Renal pelvis (tissue), 12 donors: ENCODE results near the gene NUP43. TPM values are rescaled to one million over a fixed set of nuclear protein-coding genes. Genes with fewer than 3 reads are reported as not detected.
A peak's percentile ranks its signal among the peaks of the same experiment; 100 is the strongest.
"Not testable (repeated sequence)": the region's sequence is repeated elsewhere in the genome, so short reads cannot be mapped to it uniquely, and the experiment has no call there.

Experiments
- DNase-seq: peaks from one replicate; pipeline ENCODE4 v3.0.0-alpha.2; 2013
- long read RNA-seq, 16 experiments: transcript quantifications; one replicate each; lab custom pipeline, GENCODE V29; 2026
- polyA plus RNA-seq, 3 donors: library from polyadenylated mRNA; unstranded; fragments of 120-200 nt; gene quantifications; one replicate each; pipeline ENCODE4 v1.2.1, GENCODE V29; 2013; ENCODE audit not compliant: insufficient read length in 3 of 3

NUP43 gene, protein sequence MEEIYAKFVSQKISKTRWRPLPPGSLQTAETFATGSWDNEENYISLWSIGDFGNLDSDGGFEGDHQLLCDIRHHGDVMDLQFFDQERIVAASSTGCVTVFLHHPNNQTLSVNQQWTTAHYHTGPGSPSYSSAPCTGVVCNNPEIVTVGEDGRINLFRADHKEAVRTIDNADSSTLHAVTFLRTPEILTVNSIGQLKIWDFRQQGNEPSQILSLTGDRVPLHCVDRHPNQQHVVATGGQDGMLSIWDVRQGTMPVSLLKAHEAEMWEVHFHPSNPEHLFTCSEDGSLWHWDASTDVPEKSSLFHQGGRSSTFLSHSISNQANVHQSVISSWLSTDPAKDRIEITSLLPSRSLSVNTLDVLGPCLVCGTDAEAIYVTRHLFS
- polyA plus RNA-seq: 10 to 100 TPM; 37.7 to 46.5 (median 44.1) TPM
- long read RNA-seq, donor 1, partial matches to known transcripts: 50 of 173 reads
- long read RNA-seq, donor 1, other reads (novel, unspliced or antisense): 120 of 173 reads
- long read RNA-seq, donor 2, transcript NUP43-201 (8 exons, 3,874 nt): major isoform, 10 of 215 reads
- long read RNA-seq, donor 2, partial matches to known transcripts: 103 of 215 reads
- long read RNA-seq, donor 2, other reads (novel, unspliced or antisense): 102 of 215 reads
- long read RNA-seq, donor 3, transcript NUP43-201 (8 exons, 3,874 nt): major isoform, 8 of 13 reads
- long read RNA-seq, donor 3, partial matches to known transcripts: 5 of 13 reads
- long read RNA-seq, donor 3, other reads (novel, unspliced or antisense): 0 of 13 reads
- long read RNA-seq, donor 4, partial matches to known transcripts: 5 of 9 reads
- long read RNA-seq, donor 4, other reads (novel, unspliced or antisense): 0 of 9 reads
- long read RNA-seq, donor 5, transcript NUP43-201 (8 exons, 3,874 nt): major isoform, 6 of 6 reads
- long read RNA-seq, donor 5, partial matches to known transcripts: 0 of 6 reads
- long read RNA-seq, donor 5, other reads (novel, unspliced or antisense): 0 of 6 reads
- long read RNA-seq, donor 6, transcript NUP43-201 (8 exons, 3,874 nt): major isoform, 6 of 118 reads
- long read RNA-seq, donor 6, partial matches to known transcripts: 74 of 118 reads
- long read RNA-seq, donor 6, other reads (novel, unspliced or antisense): 38 of 118 reads
- long read RNA-seq, donor 7, transcript NUP43-201 (8 exons, 3,874 nt): major isoform, 7 of 20 reads
- long read RNA-seq, donor 7, partial matches to known transcripts: 13 of 20 reads
- long read RNA-seq, donor 7, other reads (novel, unspliced or antisense): 0 of 20 reads
- long read RNA-seq, donor 8: 0 reads
- long read RNA-seq, donor 9, transcript NUP43-201 (8 exons, 3,874 nt): major isoform, 9 of 16 reads
- long read RNA-seq, donor 9, partial matches to known transcripts: 7 of 16 reads
- long read RNA-seq, donor 9, other reads (novel, unspliced or antisense): 0 of 16 reads
- long read RNA-seq, donor 10, transcript NUP43-201 (8 exons, 3,874 nt): major isoform, 6 of 11 reads
- long read RNA-seq, donor 10, partial matches to known transcripts: 5 of 11 reads
- long read RNA-seq, donor 10, other reads (novel, unspliced or antisense): 0 of 11 reads
- long read RNA-seq, donor 11, partial matches to known transcripts: 0 of 5 reads
- long read RNA-seq, donor 11, other reads (novel, unspliced or antisense): 0 of 5 reads
- long read RNA-seq, donor 12, transcript NUP43-201 (8 exons, 3,874 nt): major isoform, 5 of 12 reads
- long read RNA-seq, donor 12, partial matches to known transcripts: 6 of 12 reads
- long read RNA-seq, donor 12, other reads (novel, unspliced or antisense): 0 of 12 reads
- long read RNA-seq, donor 13, partial matches to known transcripts: 15 of 19 reads
- long read RNA-seq, donor 13, other reads (novel, unspliced or antisense): 0 of 19 reads
- long read RNA-seq, donor 14, transcript NUP43-201 (8 exons, 3,874 nt): major isoform, 8 of 331 reads
- long read RNA-seq, donor 14, partial matches to known transcripts: 218 of 331 reads
- long read RNA-seq, donor 14, other reads (novel, unspliced or antisense): 105 of 331 reads
- long read RNA-seq, donor 15, partial matches to known transcripts: 0 of 3 reads
- long read RNA-seq, donor 15, other reads (novel, unspliced or antisense): 0 of 3 reads
- long read RNA-seq, donor 16, transcript NUP43-201 (8 exons, 3,874 nt): major isoform, 7 of 7 reads
- long read RNA-seq, donor 16, partial matches to known transcripts: 0 of 7 reads
- long read RNA-seq, donor 16, other reads (novel, unspliced or antisense): 0 of 7 reads

DNA sequence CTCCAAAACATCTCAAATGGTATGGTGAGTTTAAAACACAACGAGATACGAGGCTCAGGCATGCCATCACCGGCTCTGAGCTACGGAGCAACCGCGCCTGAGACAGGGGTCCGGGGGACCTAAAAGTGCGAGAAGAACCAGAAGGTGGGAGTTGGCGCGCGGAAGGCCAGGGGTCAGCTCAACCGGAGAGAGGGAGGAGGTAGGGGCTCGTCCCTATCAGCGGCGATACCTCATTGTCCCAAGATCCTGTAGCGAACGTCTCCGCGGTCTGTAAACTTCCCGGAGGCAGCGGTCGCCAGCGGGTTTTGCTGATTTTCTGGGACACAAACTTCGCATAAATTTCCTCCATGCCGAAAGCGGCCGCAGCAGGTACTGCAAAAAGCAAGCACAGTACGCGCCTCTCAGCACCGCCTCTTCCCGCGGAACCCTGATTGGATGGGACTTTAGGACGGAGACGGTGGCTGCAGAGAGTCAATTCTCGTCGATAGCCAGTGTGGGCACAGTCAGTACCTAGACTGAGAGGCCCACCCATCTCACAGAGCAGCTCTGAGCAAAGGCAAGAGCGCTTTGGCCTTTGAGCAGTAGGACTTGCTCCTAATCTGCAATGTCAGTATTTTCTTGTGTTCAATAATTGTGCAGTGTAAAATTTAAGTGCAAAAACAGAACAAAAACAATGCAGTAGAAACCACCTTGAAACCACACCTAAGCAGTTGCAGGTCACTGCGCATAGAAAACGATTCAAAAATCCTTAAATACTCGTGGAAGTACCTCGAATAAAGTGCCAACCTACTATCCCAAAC, at the start of gene NUP43:
Gene NUP43, minus strand, starts transcription at position 383 of the 800 bp plus-strand sequence. Its CDS starts 34 bp downstream, at position 349.
- peak; percentile 96 for DNase-seq

DNA sequence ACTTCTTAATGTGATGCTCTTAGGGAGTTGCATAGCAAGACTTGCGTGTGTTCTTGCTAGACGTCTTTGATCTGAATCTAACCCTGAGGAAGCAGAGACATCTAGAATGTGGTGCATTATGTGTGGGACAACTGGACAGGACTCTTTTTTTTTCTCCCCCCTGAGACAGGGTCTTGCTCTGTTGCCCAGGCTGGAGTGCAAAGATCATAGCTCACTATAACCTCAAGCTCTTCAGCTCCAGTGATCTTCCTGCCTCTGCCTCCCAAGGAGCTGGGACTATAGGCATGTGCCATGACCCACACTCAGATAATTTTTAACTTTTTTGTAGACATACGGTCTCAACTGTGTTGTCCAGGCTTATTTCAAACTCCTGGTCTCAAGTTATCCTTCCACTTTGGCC, 37.2 kb upstream of the NUP43 start:
- DNase-seq: no peak

DNA sequence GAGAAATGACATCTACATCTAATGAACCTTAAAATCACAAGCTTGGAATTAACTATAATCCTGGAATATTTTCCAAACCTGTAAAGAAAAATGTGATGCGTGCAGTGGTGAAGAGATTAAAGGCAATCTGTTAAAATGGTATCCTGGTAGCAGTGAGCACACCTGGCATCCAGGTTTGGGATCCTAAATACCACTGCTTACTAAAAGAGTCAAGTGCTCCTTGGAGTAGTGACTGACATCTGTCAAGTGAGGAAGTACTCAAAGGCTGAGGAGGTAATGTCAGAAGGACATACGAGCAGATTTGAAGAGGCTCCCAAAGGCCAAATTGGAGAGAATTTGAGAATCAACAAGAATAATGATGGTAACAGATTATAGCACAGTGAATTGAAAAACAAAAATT, 36.0 kb upstream of the NUP43 start:
- no peak for DNase-seq

DNA sequence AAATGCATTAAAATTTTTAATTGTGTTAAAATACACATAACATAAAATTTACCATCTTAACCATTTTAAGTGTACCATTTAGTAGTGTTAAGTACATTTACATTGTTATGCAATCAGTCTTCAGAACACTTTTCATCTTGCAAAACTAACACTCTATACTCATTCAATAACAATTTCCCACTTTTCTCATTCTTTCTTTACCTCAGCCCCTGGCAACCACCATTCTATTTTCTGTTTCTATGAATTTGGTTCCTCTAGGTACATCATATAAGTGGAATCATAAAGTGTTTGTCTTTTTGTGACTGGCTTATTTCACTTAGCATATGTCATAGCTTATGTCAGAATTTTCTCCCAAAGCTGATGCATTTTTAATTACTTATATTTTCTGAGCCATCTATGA, 35.4 kb upstream of the NUP43 start:
- DNase-seq: no peak

DNA sequence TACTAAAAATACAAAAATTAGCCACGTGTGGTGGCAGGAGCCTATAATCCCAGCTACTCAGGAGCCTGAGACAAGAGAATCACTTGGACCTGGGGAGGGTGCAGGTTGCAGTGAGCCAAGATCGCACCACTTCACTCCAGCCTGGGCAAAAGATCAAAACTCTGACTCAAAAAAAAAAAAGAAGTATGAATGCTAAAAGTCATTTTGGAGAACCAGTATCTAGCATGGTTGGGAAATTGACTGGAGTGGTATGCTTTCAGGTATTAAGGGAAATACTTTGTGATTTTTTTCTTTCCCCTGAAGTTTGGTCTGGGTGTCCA, 33.3 kb upstream of the NUP43 start:
- no peak for DNase-seq

DNA sequence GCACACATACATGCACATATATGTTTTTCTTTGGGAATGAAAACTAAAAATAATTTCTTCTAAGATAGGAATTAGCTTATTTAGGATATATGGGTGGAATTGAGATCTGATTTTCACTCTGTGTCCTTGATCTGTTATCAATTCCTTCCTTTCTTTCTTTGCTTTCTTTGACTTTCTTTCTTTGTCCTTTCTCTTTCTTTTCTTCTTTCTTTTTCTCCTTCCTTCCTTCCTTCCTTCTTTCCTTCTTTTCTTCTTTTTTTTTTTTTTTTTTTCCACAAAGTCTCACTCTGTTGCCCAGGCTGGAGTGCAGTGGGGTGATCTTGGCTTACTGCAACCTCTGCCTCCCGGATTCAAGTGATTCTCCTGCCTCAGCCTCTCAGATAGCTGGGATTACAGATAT, 31.3 kb upstream of the NUP43 start:
- DNase-seq: no peak

DNA sequence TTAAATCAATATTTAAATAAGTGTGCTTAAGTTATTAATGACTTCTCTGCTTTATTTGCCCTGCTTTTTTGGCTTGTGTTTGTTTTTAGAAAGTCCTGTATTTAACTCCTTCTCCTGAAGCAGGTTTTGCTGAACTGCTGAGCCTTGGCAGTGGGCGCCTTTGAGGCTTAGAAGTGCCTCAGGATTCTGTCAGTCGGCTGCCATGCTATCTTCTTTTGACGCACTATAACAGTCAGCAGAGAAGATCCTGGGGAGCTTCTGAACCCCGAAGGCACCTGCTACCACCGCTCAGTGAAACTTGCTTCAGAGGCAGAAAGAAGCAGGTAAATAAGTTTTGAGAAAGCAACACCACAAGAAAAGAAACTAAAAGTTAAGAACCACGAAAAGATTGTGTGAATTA, 25.6 kb upstream of the NUP43 start:
- DNase-seq: no peak

DNA sequence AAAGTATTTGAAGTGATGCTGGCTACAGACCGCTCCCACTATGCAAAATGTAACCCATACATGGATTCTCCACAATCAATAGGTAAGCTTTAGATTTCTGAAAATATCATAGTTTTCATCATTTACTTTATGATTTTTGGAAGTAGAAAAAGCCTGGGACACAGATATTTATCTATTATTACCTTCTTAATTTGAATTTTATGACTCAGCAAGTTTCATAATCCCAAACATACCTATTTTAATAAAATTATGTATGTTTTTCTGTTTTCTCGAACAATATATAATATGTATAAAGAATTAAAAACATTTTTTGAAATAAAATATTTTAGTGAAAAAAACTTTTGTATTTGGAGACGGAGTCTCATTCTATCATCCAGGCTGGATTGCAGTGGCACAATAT, 24.9 kb upstream of the NUP43 start:
- DNase-seq: no peak

DNA sequence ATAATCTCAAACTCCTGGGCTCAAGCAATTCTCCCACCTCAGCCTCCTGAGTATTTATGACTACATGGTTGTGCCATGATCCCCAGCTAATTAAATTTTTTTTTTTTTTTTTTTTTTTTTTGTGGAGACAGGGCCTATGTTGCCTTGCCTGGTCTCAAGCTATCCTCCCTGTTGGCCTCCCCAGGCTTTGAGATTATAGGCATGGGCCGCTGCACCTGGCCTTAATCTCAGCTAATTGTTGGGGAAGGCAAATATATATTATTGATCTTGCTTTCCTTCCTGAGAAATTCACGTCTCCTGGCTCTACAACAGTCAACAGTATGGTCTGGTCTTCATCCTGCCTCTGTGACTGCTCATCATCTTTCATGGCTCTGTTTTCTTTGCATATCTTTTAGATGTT, 23.3 kb upstream of the NUP43 start:
- DNase-seq: no peak

DNA sequence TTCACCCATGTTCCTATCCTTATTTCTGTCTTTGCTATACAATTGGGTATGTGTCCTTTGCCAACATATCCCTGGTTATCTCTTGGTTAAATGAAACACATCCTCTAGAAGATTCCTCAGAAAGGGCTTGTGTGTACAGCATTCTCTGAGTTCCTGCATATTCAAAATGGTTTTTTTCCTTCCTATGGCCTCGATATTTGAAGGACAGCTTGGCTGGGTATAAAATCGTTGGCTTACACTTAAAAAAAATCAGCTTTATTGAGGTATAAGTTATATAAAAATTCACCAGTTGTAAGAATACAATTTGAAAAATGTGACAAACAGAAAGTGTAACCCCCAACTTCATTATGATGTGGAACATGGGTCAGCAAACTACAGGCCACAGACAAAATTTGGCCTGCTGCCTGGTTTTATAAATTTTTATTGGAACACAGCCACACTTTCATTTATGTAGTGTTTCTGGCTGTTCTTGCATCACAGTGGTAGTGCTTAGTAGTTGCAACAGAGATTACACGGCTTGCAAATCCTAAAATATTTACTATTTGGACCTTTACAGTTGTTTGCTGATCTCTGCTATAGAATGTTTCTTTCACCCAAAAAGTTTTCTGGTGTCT, 19.9 kb upstream of the NUP43 start:
- no peak for DNase-seq

DNA sequence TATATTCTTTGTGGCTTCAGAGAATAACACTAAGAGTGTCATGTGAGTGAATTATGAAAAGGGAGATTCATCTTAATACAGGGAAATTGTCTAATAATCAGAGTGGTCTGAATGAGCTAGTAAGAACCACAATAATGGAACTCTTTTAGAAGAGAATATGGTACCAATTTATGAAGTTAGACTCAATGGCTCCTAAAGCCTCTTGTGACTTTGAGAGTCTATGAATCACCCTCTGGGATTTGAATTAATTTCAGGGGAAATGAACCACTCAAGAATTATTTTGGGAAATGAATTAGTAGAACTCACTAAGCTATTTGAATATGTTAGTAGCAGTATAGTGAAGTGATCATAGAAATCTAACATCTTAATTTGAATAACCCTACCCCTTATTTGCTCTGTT, 17.5 kb upstream of the NUP43 start:
- DNase-seq: no peak

DNA sequence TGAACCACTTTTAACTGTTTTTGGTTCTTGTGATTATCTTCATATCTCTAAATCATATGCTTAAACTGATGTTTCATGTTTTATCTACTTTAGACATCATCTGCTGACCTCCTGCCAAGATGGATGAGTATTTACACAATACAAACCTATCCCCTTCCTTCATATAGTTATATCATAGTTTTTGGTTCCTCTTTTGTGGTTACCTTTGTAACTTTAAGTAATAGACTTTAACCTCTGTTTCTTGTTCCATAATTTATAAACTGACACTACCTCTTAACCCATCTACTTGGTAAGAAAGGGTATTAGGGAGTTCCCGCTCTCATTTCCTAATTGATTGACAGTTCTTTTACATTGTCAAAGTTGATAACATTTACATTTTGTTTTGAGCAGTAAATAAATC, 15.1 kb upstream of the NUP43 start:
- DNase-seq: no peak

DNA sequence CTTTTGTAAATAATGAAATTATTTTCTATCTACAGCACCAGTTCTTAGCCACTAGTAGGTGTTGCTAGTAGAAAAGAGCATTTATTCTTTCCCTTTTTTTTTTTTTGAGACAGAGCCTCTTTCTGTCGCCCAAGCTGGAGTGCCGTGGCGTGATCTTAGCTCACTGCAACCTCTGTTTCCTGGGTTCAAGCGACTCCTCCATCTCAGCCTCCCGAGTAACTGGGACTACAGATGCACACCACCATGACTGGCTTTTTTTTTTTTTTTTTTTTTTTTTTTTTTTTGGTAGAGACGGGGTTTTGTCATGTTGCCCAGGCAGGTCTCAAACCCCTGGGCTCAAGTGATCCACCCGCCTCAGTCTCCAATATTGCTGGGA, 9.9 kb upstream of the NUP43 start:
- DNase-seq: no peak

DNA sequence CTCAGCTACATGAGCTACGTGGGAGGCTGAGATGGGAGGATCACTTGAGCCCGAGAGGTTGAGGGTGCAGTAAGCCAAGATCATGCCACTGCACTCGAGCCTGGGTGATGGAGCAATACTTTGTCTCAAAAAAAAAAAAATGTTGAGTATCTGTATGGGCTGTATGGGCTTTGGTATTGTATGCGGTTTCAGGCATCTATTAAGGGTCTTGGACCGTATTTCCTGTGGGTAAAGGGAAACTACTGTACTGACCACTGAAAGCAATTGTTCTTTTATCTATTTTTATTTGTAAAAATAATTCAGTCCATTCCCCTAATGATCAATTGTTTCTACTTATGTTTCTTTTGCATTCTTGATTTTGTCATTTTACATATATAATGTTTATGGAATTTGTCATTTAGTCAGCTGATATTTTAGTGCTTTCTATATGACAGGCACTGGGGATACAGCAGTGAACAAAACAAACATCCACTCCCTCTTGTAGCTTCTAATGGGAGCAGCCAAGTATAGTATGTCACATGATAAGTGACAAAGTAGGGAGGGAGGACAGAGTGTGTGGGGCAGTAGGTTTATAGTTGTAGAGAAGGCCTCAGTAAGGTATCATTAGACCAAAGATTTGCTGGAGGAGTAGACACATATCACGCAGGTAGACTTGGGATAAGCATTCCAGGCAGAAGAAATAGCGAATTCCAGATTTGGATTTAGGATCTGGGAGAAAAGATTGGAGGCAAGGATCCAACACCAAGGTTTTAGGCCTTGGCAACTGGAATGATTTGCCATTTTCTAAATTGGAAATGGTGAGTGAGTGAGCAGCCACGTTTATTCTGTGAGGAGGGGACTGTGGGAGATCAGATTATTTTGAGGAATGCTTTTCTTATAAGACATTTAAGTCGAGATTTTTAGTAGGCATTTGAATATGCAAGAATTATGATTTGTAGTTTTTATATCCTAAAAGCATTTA, 9.3 kb upstream of the NUP43 start:
- DNase-seq: no peak

DNA sequence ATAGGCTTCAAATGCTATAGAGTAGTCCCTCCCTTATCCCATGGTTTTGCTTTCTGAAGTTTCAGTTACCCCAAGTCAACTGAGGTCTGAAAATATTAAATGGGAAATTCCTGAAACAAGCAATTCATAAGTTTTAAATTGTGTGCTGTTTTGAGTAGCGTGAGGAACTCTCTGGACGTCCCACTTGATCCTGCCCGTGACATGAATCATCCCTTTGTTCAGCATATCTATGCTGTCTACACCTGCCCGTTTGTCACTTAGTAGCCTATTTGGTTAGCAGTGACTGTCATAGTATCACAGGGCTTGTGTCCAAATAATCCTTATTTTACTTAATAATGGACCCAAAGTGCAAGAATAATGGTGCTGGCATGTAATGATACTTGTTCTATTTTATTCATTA, 8.2 kb upstream of the NUP43 start:
- DNase-seq: no peak

DNA sequence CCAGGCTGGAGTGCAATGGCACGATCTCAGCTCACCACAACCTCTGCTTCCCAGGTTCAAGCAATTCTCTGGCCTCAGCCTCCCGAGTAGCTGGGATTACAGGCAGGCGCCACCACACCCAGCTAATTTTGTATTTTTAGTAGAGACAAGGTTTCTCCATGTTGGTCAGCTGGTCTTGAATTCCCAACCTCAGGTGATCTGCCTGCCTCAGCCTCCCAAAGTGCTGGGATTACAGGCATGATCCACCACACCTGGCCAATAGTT, 7.0 kb upstream of the NUP43 start:
- not testable (repeated sequence) for DNase-seq

DNA sequence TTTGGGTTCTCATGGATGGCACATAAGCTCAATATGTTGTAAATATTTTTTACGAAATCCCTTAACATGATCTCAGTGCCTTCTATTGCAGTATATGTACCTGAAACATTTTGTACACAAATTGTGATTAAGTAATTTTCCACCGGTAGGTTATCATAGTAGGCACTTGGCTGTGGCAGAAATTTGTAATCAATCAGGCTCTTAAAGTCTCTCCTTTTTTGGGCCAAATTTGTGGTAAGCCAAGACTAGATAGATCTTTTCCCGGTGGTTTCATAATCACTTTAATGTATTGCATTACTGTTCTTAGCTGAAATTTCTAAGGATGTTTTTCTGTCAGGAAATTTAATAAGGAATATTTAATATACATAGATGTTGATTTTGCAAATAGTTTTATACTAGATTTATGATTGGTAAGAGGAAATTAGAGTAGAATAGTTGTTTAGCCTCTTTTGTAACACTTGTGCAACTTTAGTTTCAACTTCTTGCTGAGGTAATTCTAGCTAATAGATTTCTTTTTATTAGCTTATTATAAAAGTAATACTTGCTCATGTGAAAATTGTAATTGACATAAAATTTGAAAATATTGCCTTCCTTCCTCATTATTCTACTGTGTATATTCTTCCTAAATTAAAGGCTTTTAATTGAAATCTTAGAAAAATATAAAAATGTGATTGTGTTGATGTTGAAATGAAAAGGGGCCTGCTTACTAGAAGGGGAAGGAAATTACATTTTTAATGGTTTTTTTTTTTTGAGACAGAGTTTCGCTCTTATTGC, 6.5 kb upstream of the NUP43 start:
- DNase-seq: no peak
